HG02759 (cell line): ENCODE measurements around the gene HAUS6.
"Not testable (repeated sequence)": the region's sequence is repeated elsewhere in the genome, so short reads cannot be mapped to it uniquely, and the experiment has no call there.

ENCODE experiments used
- ATAC-seq: cut with Tn5 transposase; IDR thresholded peaks from one replicate; pipeline ENCODE4 v1.9.1; 2021; ENCODE audit warnings: mild to moderate bottlenecking, moderate library complexity; ENCODE audit not compliant: unreplicated experiment

Gene HAUS6

DNA sequence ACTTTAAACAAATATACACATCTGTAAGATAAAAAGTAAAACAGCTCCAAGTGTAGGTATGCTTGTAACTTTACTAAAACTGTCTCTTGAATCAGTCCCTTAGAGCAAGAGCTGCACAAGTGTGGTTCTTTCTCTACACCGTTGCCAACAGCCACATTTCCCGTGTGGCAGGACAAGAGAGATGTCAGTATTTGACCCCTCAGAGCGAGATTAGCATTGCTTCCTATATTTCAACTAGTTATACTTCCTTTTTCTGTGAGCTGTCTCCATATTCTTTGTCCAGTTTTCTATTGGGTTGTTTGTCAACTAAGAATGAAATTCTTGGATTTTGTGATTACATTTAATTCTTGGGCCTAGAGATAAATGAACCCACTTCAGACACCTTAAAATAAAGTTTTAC lies 16.5 kb upstream of the HAUS6 start:
- no peak for ATAC-seq

DNA sequence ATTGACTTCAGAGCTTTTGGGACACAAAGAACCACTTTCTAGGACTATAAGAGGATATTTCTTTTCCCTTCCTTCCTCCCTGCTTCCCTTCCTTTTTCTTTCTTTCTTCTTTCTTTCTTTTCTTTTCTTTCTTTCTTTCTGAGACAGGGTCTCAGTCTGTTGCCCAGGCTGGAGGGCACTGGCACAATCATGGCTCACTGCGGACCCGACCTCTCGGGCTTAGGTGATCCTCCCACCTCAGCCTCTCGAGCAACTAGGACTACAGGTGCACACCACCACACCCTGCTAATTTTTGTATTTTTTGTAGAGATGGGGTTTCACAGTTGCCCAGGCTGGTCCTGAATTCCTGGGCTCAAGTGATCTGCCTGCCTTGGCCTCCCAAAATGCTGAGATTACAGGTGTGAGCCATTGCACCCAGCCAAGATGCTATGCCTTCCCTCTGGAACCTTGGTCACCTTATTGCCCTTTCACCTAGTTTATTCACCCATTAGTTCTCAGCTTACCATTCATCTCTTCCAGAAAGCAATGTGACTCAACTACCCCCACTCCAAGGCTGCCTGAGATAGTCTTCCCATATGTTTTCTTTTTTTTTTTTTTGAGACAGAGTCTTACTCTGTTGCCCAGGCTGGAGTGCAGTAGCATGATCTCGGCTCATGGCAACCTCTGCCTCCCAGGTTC lies 14.5 kb upstream of the HAUS6 start:
- no peak for ATAC-seq

DNA sequence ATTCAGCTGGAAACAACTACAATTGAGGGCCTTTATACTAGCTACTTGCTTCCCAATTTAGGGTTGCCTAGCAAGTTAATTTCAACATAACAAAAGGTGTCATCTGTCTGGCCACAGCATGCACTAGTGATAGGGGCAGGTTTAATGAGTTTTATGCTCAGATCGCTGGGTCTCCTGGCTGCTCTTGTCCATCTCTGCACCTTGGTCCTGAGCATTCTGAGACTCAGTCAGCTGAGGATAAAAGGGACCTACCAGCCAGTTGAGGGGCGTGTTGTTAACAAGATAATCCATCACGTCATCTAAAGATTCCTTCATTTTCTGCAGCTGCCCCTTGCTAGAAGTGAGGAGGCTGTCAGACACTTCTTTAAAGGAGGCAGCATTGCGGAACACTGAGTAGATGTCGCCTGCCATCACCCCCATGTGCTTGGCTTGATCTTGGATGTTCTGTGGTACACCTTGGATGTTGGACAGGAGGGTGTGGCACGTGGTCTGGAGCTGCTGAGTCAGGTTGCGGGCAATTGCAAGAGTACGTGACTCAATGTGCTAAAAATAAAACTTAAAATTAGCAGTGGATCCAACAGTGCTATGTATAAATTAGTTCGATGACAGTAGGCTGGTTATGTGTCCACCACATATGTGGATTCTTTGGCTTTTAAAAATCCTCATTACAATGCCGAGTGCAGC lies 13.5 kb upstream of the HAUS6 start:
- no peak for ATAC-seq

DNA sequence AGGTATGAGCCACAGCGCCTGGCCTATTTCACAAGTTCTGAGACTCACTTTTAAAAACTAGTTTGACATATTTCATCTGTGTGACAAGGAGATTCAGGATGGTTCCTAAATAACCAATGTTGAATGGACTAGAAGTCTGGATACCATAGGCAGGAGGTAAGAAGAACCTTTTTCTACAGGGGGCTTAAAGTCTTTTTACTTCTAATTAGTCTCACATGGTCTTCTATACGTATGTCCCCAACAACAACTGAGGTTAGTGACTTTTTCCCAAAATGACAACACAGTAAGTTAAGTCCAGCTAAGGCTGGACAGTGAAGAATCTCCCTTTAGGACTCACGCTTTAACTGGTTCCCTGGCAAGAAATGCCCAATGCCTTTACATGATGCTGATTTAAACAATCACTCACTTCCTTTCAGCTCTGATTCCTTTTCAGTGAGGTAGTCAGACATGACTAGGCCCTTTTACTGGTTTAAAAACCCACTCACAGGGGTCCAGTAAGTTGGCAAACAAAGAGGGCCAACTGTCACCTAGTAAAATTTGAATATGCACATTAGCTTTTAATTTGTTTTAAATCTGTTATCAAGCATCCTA lies 12.1 kb upstream of the HAUS6 start:
- no peak for ATAC-seq

DNA sequence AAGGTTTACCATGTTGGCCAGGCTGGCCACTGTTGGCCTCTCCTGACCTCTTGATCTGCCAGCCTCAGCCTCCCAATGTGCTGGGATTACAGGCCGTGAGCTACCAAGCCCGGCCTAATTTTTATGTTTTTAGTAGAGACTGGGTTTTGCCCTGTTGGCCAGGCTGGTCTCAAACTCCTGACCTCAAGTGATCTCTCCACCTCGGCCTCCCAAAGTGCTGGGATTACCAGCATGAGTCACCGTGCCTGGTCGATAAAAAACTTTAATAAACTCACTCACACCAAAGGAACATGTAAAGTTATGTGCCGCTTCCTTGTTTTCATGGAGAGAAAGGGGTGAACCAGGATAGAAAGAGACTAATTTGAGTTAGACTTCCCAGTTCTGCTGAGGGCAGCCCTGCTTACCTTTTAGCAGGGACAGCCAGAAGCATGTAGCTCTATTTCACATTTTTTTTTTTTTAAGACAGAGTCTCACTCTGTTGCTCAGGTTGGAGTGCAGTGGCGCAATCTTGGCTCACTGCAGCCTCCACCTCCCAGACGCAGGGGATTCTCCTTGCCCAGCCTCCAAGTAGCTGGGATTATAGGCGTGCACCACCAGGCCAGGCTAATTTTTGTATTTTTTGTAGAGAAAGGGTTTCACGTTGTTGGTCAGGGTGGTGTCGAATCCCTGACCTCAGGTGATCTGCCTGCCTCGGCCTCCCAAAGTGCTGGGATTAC lies 11.4 kb upstream of the HAUS6 start:
- no peak for ATAC-seq

DNA sequence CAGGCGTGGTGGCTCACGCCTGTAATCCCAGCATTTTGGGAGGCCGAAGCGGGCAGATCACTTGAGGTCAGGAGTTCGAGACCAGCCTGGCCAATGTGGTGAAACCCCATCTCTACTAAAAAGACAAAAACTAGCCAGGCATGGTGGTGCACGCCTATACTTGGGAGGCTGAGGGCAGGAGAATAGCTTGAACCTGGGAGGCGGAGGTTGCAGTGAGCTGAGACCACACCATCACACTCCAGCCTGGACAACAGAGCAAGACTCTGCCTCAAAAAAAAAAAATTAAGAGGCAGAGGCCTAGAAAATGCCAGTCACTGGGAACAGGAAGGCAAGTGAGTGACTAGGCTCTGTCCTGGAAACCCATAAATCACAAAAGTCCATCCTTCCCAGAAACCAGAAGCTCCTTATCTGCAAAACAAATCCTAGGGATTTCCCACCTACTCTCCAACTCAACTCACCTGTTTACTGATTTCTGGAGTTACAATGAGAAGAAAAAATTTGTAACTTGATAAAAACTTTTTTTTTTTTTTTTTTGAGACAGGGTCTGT lies 10.4 kb upstream of the HAUS6 start:
- not testable (repeated sequence) for ATAC-seq

DNA sequence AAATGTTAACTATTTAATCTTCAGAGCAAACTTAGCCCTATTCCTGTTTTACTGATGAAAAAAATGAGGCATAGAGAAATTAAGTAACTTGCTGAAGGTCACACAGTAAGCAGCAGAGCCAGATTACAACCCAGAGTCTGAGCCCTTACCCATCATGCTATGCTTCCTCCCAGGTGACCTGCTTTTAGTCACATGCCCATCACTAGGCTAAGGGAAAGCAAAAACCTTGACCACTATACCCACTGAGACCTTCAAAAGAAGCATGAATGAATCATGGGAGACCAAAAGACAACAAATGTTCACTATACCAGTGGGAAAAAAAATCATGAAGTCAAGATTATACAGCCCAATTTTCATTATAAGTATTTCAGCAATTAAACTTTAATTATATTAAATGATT lies 5.3 kb upstream of the HAUS6 start:
- ATAC-seq: no peak

DNA sequence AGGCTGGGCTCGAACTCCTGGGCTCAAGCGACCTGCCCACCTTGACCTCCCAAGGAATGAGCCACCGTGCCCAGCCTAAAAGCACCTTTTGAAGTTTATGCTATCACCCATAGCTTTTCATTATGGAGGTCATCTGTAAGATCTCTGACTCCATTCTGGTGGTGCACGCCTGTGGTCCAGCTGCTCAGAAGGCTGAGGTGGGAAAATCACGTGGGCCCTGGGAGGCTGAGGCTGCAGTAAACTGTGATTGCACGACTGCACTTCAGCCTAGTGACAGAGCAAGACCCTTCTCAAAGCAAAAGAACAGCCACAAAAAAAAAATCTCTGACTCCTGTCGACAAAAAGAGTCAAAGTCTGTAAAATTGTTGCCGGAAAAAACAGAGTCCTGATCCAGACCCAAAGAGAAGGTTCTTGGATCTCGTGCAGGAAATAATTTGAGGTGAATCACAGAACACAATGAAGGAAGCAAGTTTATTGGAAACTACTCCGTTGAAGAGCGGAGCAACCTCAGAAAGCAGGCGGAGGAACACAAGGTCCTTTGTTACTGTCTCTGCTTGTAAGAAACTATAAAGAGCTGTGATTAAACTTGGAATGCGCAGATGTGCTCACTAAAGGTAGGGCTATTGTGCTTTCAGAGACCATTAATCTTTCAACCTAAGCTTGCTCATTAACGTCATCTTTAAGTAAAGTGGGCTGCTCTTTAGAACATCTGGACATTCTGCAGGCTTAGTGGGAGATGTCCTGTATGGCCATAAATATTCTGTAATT lies 2.0 kb upstream of the HAUS6 start:
- no peak for ATAC-seq

DNA sequence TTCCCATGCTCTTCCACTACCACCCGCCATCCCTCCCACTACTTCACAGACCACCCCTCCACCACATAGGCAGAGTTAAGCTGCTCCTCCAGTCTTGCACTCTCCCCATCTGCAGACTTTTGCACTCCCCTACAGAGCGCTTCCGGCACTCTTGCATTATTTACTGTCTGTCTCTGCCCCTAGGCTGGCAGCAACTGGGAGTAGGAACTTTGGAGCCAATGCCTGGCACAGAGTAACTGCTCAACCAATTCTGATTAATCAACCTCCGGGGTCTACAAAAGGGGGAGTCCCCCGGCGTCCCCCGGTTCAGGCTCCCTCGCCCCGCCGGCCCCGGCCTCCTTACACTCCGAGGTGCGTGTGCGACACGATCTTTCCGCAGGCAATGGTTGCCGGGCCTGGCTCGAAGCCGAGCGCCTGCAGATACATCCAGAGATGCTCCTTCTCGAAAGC lies 498 bp downstream of the HAUS6 start:
- ATAC-seq: peak; percentile 25

DNA sequence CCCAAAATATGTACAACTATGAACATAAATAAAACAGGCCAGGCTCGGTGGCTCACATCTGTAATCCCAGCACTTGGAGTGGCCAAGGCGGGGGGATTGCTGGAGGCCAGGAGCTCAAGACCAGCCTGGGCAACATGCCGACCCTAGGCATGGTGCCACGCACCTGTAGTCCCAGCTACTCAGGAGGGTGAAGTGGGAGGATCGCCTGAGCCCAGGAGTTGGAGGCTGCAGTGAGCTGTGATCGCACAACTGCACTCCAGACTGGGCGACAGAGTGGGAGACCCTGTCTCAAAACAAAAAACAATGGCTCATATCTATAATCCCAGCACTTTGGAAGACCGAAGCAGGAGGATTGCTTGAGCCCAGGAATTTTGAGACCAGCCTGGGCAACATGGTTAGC lies 1.5 kb downstream of the HAUS6 start:
- ATAC-seq: no peak

DNA sequence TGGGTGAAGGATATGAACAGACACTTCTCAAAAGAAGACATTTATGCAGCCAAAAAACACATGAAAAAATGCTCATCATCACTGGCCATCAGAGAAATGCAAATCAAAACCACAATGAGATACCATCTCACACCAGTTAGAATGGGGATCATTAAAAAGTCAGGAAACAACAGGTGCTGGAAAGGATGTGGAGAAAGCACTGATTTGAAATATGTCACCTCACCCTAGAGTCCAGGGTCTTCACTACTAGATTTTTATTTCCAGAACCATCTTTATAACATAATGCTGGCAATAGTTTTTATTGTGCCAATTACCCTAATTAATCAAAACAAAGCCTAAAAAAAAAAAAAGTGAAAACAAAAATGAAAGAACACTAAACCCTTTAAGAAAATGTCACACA lies 5.3 kb downstream of the HAUS6 start:
- not testable (repeated sequence) for ATAC-seq

DNA sequence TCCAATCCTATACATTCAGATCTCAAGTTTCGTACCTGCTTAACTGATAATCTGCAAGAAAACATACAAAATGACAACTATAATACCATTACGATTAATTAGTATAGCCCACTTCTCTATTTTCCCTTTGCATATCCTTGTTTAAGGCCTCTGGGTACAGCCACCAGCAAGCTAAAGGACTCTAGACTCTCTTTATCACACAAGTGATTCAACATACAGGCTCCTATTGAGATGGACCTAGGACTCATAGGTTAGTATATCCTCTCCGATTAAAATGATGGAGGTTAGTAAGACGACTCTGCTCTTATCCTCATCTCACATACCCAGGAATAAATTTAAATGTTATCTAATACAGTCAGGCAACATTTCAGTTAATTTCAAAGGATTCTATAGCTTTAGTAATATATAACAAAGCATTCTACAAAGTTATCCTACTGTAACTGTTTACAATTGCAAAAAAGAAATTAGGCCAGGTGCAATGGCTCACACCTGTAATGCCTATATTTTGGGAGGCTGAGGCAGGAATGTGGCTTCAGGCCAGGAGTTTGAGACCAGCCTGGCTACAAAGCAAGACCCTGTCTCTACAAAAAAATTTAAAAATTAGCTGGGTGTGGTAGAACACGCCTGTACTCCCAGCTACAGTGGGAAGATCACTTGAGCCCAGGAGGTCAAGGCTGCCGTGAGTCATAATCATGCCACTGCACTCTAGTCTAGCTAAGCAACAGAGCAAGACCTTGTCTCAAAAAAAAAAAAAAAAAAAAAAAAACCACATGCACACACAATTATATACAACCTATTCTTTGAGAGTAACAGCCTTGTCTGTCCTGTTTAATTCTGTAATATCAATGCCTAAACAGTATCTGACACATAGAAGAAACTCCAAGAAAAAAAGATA lies 15.4 kb downstream of the HAUS6 start:
- no peak for ATAC-seq

DNA sequence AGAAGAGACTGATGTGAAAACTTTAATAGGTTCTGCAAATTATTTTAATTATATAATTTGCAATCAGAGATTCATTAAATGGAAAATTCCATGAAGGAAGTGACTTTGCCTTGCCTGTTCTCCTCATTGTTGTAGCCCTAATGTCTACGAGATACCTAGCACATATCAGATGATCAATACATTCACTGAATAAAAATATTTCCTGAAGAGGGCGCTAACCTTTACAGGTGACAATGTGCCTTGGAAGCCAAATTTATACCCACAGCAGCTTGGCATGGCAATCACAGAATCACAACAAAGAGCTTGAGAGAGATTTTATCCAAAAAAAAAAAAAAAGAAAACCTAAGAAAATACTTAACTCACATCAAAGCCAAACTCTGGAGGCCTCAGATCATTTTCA lies 17.4 kb downstream of the HAUS6 start:
- peak; percentile 47 for ATAC-seq

DNA sequence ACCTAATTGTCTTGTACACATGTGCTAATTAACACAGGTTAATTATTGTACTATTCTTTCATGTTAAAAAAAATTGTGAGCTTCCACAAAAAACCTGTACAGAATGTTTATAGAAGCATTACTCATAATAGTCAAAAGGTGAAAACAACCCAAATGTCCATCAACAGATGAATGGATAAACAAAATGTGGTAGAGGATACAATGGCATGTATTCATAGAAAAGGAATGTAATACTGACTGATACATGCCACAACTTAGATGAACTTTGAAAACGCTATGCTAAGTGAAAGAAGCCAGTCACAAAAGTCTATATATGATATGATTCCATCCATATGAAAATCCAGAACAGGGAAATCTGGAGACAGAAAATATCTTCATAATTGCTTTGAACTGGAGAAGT lies 27.9 kb downstream of the HAUS6 start:
- ATAC-seq: no peak

DNA sequence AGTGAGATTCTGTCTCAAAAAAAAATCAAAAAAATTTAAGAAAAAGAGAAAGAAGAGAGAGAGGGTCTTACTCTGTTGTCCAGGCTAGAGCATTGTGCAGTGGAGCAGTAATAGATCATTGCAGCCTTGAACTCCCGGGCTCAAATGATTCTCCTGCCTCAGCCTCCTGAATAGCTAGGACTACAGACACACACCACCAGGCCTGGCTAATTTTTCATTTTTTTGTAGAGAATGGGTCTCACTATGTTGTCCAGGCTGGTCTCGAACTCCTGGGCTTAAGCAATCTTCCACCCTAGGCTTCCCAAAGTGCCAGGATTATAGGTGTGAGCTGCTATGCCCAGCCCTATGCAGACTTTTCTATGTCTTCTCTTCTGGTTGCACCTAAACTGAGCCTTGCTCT lies 28.5 kb downstream of the HAUS6 start:
- ATAC-seq: no peak

DNA sequence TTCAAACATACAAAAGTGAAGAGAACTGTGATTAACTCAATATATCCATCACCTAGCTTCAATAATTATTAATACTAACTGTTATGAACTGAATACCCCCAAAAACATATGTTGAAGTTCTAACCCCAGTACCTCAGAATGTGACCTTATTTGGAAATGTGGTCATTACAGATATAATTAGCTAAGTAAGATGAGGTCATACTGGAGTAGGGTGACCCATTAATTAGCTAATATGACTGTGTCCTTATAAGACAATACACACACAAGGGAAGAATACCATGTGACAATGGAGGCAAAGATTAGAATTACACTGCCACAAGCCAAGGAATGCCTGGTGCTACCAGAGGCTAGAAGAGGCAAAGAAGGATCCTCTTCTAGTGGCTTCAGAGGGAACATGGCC lies 45.7 kb downstream of the HAUS6 start:
- ATAC-seq: no peak

DNA sequence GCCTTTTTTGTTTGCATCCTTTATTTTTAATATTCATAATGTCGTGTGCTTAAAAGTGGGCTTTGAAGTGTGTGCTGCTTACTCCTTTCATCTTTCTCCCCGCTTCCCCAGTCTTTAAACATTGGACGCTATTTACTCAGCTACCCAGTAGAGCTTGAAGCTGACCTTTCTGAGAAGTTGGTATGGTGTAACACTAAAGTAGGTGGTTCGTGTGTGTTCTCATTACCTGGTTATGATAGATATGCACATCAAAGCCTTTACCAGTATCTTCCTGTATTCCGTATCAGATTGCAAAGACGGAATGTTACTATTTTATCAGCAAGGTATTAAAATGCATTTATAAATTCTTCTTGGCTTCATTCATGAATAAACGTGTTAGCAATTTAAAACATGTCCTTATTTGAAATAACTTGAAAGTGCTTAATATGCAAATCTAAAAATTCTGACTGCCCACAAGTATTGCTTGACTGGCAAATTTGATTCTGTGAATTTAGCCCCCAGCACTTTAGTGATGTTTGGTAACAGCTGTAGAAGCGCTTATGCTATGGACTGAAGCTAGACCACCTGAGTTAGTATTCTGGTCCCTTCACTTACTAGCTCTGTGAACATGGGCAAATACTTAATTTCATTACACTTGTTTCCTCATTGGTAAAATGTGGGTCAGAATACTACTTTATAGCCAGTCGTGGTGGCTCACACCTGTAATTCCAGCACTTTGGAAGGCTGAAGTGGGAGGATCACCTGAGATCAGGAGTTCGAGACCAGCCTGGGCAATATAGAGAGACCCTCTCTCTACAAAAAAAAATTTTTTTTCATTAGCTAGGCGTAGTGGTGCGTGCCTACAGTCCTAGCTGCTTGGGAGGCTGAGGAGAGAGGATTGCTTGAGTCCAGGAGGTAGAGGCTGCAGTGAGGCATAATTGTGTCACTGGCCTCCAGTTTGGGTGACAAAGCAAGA lies 51.8 kb downstream of the HAUS6 start:
- ATAC-seq: no peak

DNA sequence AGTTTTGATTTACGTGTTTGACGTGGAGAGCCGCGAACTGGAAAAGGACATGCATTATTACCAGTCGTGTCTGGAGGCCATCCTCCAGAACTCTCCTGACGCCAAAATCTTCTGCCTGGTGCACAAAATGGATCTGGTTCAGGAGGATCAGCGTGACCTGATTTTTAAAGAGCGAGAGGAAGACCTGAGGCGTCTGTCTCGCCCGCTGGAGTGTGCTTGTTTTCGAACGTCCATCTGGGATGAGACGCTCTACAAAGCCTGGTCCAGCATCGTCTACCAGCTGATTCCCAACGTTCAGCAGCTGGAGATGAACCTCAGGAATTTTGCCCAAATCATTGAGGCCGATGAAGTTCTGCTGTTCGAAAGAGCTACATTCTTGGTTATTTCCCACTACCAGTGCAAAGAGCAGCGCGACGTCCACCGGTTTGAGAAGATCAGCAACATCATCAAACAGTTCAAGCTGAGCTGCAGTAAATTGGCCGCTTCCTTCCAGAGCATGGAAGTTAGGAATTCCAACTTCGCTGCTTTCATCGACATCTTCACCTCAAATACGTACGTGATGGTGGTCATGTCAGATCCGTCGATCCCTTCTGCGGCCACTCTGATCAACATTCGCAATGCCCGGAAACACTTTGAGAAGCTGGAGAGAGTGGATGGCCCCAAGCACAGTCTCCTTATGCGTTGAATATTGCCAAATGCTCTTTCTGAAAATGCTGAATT lies 52.6 kb downstream of the HAUS6 start:
- ATAC-seq: no peak
